GM21367 (cell line): ENCODE measurements around the gene KCNQ1OT1.

Experiments used
- ATAC-seq: cut with Tn5 transposase; IDR thresholded peaks from one replicate; pipeline ENCODE4 v1.9.1; 2021; ENCODE audit not compliant: unreplicated experiment

KCNQ1OT1 gene

GRCh38 chr11:2721210-2721916 is 21.6 kb upstream of the KCNQ1OT1 start:
- no peak for ATAC-seq

GRCh38 chr11:2719831-2720590 is 20.2 kb upstream of the KCNQ1OT1 start:
- ATAC-seq, result no peak

- no peak for ATAC-seq
Observed at GRCh38 chr11:2718817-2719438, 19.1 kb upstream of the KCNQ1OT1 start.

DNA sequence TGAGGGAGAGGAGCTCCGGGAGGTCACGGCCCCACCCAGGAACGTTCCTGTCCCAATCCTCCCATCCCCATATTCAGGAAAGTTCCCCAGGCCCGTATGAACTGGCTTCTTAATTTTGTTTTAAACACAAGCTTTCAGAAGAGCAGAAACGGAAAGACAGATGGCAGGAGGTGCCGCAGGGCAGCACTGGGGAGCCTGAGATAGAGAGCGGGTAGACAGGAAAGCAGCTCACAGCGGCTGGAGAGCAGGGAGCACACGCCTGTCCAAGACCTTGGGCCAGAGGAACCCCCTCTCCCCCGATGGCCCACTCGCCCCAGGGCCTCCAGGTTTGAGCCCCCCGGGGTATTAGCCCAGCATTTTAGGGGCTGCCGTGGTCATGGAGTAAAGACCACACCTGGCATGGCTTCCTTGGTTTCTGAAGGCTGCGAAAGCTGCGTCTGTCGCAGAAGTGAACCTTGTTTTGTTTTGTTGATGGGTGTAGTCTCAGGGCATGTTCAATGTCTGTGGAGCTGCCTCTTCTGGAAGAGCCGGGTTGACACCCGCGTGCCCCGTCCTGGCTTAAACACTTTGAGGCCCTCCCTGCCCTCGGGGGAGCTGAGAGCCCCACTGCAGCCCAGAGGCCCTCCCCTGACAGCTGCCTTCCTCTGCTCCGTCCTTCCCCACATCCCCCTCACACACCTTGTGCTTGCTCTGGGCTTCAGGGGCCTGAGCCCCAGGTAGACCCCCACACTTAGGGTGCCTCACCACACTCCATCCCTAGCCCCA is 17.9 kb upstream of the KCNQ1OT1 start:
- no peak for ATAC-seq

- ATAC-seq, result no peak
Observed at GRCh38 chr11:2716376-2717095, 16.7 kb upstream of the KCNQ1OT1 start.

DNA sequence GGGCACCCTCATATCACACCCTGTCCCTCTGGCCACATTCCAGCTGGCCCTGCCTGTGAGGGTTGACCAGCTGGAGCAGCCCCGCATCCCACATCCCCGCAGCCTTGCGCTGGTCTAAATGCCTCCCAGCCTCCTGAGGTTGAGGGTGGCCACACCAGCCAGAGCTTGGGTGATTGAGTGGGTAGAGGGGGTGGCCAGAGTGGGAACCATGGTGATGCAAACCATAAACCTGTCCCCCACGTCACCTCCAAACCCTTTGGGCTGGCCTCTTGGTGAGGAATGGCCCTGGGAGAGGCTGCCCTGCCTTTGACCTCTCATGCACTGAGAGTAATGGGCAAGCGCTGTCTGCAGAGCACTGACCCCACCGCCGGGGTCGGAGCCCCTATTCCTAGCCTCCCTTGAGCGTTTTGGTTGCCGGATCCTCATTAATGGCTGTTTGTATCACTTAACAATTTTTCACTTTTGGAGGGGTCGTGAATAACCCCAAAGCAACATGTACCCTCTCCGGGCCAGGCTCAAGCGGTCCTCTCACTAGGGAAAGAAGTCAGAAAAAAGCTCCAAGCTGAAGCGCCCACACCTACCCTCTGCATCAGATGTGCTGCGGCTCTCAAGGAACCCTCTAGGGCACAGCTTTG is 16.0 kb upstream of the KCNQ1OT1 start:
- no peak for ATAC-seq

- no peak for ATAC-seq
Observed at GRCh38 chr11:2714871-2715270, 15.1 kb upstream of the KCNQ1OT1 start.

DNA sequence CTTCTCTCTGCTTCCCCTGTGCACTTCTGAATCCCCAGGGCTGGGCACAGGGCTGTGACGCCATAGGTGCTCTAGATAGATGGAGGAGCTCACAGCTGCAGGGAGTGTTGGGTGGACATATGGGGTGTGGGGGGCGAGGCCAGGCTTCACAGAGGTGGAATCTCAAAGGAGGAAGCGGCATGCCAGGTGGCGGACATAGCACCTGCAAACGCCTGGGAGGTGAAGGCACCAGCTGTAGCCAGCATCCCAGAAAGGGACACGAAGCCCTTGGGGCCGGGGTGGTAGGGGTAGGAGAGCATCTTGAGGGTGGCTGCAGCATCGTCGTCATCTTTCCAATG is 14.6 kb upstream of the KCNQ1OT1 start:
- ATAC-seq, result no peak

GRCh38 chr11:2713661-2714462 is 14.1 kb upstream of the KCNQ1OT1 start:
- ATAC-seq, result no peak

- ATAC-seq, result no peak
Observed at GRCh38 chr11:2713094-2713493, 13.3 kb upstream of the KCNQ1OT1 start.

DNA sequence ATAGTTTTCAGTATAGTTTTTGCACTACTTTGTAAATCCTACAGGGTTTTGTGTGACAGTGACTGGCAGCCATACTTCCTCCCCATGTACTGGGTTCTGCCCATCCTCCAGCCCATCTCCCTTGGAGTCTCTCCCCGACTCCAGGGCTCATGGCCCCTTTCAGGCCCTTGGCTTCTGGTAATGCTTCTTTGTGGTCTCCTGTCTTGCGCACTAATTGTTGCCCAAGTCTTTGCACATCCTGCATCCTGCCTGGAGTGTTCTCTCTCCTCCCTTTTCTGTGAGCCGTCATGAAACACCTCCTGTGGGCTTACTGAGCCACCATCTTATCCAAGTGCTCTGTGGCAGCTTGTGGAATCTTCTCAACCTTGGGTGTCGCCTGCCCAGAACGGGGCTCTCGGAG is 11.4 kb upstream of the KCNQ1OT1 start:
- ATAC-seq, result no peak

DNA sequence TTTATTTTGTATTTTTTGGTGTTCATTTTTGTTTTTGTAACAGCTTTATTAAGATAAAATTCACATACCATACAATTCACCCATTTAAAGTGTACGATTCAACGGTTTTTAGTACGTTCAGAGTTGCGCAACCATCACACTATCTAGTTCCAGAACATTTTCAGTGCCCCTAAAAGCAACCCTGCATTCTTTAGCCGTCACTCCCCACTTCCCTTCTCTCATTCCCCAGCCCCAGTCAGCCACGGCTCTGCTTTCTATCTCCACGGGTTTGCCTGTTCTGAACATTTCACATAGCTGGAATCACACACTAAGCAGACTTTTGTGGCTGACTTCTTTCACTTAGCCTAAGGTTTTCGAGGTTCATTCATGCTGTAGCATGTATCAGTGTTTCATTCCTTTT is 9.6 kb upstream of the KCNQ1OT1 start:
- ATAC-seq, result no peak

DNA sequence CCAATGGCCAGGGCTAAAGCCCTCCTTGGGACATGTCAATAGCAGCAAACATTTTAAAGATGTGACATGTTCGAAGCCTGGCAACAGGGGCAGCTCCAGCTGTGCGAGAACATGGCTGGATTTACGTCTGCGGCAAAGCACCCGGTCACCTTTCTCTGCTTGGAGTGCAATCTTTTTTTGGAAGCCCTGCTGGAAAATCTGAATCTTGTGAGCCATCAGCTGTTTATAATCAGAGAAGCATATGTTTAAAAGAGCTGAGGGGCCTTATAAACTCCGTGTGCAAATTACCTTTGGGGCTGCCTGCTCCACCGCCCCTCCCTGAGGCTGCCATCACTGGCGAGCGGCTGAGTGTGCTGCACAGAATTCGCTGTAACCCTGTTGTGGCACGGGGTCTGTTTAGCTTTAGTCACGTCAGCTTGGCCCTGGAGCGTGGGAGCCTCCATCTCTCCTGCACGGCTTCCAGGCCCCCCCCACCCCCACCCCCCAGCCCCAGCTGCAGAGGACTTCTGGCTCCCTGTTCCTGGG is 9.0 kb upstream of the KCNQ1OT1 start:
- no peak for ATAC-seq

- no peak for ATAC-seq
Observed at GRCh38 chr11:2708151-2708581, 8.4 kb upstream of the KCNQ1OT1 start.

- no peak for ATAC-seq
Observed at GRCh38 chr11:2707736-2708135, 7.9 kb upstream of the KCNQ1OT1 start.

DNA sequence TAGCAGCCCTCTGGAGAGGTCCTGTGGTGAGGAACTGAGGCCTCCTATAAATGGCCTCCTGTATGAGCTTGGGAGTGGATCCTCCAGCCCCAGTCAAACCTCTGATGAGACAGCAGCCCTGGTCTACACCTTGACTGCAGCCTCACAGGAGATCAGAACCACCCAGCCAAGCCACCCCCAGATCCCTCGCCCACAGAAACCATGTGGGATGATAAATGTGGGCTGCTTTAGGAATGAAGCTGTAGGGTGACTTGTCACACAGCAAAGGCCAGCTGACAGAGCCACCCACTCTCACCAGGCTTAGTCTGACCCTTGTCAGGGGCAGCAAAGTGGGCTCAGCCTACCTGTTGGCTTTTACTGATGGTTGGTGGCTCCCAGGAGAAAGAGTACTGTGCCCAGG is 6.5 kb upstream of the KCNQ1OT1 start:
- ATAC-seq, result no peak

DNA sequence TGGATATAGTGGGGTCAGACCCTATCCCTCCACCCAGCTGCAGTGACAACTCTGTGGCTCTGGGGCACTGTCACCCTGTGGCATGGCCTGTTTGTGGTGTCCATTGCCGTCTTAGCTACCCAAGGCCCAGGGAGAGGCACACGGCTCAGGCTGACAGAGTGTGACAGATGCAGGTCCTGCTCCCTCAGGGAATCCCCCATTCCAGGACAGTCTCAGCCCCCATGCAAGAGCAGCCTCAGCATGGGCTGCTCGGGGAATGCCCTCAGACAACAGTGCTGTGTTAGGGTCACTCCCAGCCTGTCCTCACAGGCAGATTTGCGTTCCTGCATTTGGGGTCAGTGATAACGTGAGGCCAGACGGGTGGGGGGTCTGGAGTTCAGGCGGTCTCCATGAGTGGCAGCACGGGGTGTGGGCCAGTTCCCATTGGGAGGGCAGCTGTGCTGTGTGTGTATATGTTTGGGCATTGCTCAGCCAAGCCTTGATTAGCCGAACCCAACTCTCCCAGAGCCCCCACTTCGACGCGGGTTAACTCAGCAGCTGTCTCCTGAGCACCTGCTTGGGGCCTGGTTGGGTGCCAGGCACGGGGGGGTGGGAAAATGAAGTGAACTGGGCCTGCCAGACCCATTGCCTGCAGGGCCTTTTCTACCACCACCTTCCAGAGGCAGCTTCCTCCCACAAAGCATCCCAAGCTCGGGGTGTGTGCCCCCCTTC is 5.3 kb upstream of the KCNQ1OT1 start:
- no peak for ATAC-seq

GRCh38 chr11:2704356-2704755 is 4.6 kb upstream of the KCNQ1OT1 start:
- no peak for ATAC-seq
